Measurements from ENCODE around the gene TMEM44.

Gene TMEM44

GRCh38 chr3:194617827-194618226 lies 15.4 kb downstream of the TMEM44 start:
- Histone ChIP-seq H3K9ac (ENCODE audit: low read length in 5 of 5) (no peak overlapping the region), H3K27ac (ENCODE audit: low read depth, low read length) (no peak overlapping the region), H3K4me1 (ENCODE audit: control insufficient read depth in 5 of 5, insufficient read depth in 5 of 5, low read length in 5 of 5) (peaks cover 0 to 6% (median 0%) of the 10 kb centered on the region in 5 donors), H3K4me3 (ENCODE audit: low read depth in 1 of 5, low read length in 5 of 5) (no peak overlapping the region), H3K27me3 (ENCODE audit: control insufficient read depth in 5 of 5, insufficient read depth in 4 of 5, low read length in 5 of 5) (no peaks in the 10 kb centered on the region), H3K36me3 (ENCODE audit: control insufficient read depth in 5 of 5, insufficient read depth in 5 of 5, low read length in 5 of 5) (peaks cover 0 to 22% (median 10%) of the 10 kb centered on the region in 5 donors), H3K9me3 (ENCODE audit: control insufficient read depth in 5 of 5, low read length in 5 of 5) (no peaks in the 10 kb centered on the region)

- H3K27ac ChIP-seq (ENCODE audit: low read depth, low read length): no peak overlapping the region
- no peak overlapping the region for H3K9ac ChIP-seq (ENCODE audit: low read length in 5 of 5)
- no peaks in the 10 kb centered on the region for H3K27me3 ChIP-seq (ENCODE audit: control insufficient read depth in 5 of 5, insufficient read depth in 4 of 5, low read length in 5 of 5)
- peaks cover 0 to 6% (median 0%) of the 10 kb centered on the region in 5 donors for H3K4me1 ChIP-seq (ENCODE audit: control insufficient read depth in 5 of 5, insufficient read depth in 5 of 5, low read length in 5 of 5)
- peaks cover 0 to 21% (median 10%) of the 10 kb centered on the region in 5 donors for H3K36me3 ChIP-seq (ENCODE audit: control insufficient read depth in 5 of 5, insufficient read depth in 5 of 5, low read length in 5 of 5)
- no peak overlapping the region for H3K4me3 ChIP-seq (ENCODE audit: low read depth in 1 of 5, low read length in 5 of 5)
- H3K9me3 ChIP-seq (ENCODE audit: control insufficient read depth in 5 of 5, low read length in 5 of 5): no peaks in the 10 kb centered on the region
Measured at GRCh38 chr3:194617143-194617671, 16.0 kb downstream of the TMEM44 start.

- Histone ChIP-seq H3K27me3 (ENCODE audit: control insufficient read depth in 5 of 5, insufficient read depth in 4 of 5, low read length in 5 of 5) (no peaks in the 10 kb centered on the region), H3K4me3 (ENCODE audit: low read depth in 1 of 5, low read length in 5 of 5) (no peak overlapping the region), H3K27ac (ENCODE audit: low read depth, low read length) (no peak overlapping the region), H3K9ac (ENCODE audit: low read length in 5 of 5) (no peak overlapping the region), H3K4me1 (ENCODE audit: control insufficient read depth in 5 of 5, insufficient read depth in 5 of 5, low read length in 5 of 5) (no peaks in the 10 kb centered on the region), H3K36me3 (ENCODE audit: control insufficient read depth in 5 of 5, insufficient read depth in 5 of 5, low read length in 5 of 5) (peaks cover 0 to 17% (median 10%) of the 10 kb centered on the region in 5 donors), H3K9me3 (ENCODE audit: control insufficient read depth in 5 of 5, low read length in 5 of 5) (no peaks in the 10 kb centered on the region)
Measured at GRCh38 chr3:194615226-194615625, 18.0 kb downstream of the TMEM44 start.

- Histone ChIP-seq H3K4me1 (ENCODE audit: control insufficient read depth in 5 of 5, insufficient read depth in 5 of 5, low read length in 5 of 5) (no peaks in the 10 kb centered on the region), H3K4me3 (ENCODE audit: low read depth in 1 of 5, low read length in 5 of 5) (no peak overlapping the region), H3K9me3 (ENCODE audit: control insufficient read depth in 5 of 5, low read length in 5 of 5) (no peaks in the 10 kb centered on the region), H3K27me3 (ENCODE audit: control insufficient read depth in 5 of 5, insufficient read depth in 4 of 5, low read length in 5 of 5) (no peaks in the 10 kb centered on the region), H3K36me3 (ENCODE audit: control insufficient read depth in 5 of 5, insufficient read depth in 5 of 5, low read length in 5 of 5) (peaks cover 0 to 26% (median 15%) of the 10 kb centered on the region in 5 donors), H3K9ac (ENCODE audit: low read length in 5 of 5) (no peak overlapping the region), H3K27ac (ENCODE audit: low read depth, low read length) (no peak overlapping the region)
Measured at GRCh38 chr3:194612221-194612620, 21.0 kb downstream of the TMEM44 start.

GRCh38 chr3:194610689-194611088 lies 22.5 kb downstream of the TMEM44 start:
- Histone ChIP-seq H3K4me1 (ENCODE audit: control insufficient read depth in 5 of 5, insufficient read depth in 5 of 5, low read length in 5 of 5) (no peaks in the 10 kb centered on the region), H3K36me3 (ENCODE audit: control insufficient read depth in 5 of 5, insufficient read depth in 5 of 5, low read length in 5 of 5) (peaks cover 0 to 23% (median 9%) of the 10 kb centered on the region in 5 donors), H3K4me3 (ENCODE audit: low read depth in 1 of 5, low read length in 5 of 5) (no peak overlapping the region), H3K27ac (ENCODE audit: low read depth, low read length) (no peak overlapping the region), H3K27me3 (ENCODE audit: control insufficient read depth in 5 of 5, insufficient read depth in 4 of 5, low read length in 5 of 5) (no peaks in the 10 kb centered on the region), H3K9ac (ENCODE audit: low read length in 5 of 5) (no peak overlapping the region), H3K9me3 (ENCODE audit: control insufficient read depth in 5 of 5, low read length in 5 of 5) (no peaks in the 10 kb centered on the region)

- Histone ChIP-seq H3K36me3 (ENCODE audit: control insufficient read depth in 5 of 5, insufficient read depth in 5 of 5, low read length in 5 of 5) (peaks cover 0 to 21% (median 5%) of the 10 kb centered on the region in 5 donors), H3K27me3 (ENCODE audit: control insufficient read depth in 5 of 5, insufficient read depth in 4 of 5, low read length in 5 of 5) (no peaks in the 10 kb centered on the region), H3K4me1 (ENCODE audit: control insufficient read depth in 5 of 5, insufficient read depth in 5 of 5, low read length in 5 of 5) (no peaks in the 10 kb centered on the region), H3K9ac (ENCODE audit: low read length in 5 of 5) (no peak overlapping the region), H3K9me3 (ENCODE audit: control insufficient read depth in 5 of 5, low read length in 5 of 5) (no peaks in the 10 kb centered on the region), H3K27ac (ENCODE audit: low read depth, low read length) (no peak overlapping the region), H3K4me3 (ENCODE audit: low read depth in 1 of 5, low read length in 5 of 5) (no peak overlapping the region)
Measured at GRCh38 chr3:194609601-194610000, 23.6 kb downstream of the TMEM44 start.

GRCh38 chr3:194608981-194609380 lies 24.2 kb downstream of the TMEM44 start:
- H3K4me3 ChIP-seq (ENCODE audit: low read depth in 1 of 5, low read length in 5 of 5): no peak overlapping the region
- no peaks in the 10 kb centered on the region for H3K9me3 ChIP-seq (ENCODE audit: control insufficient read depth in 5 of 5, low read length in 5 of 5)
- H3K27ac ChIP-seq (ENCODE audit: low read depth, low read length): no peak overlapping the region
- H3K9ac ChIP-seq (ENCODE audit: low read length in 5 of 5): no peak overlapping the region
- no peaks in the 10 kb centered on the region for H3K4me1 ChIP-seq (ENCODE audit: control insufficient read depth in 5 of 5, insufficient read depth in 5 of 5, low read length in 5 of 5)
- H3K27me3 ChIP-seq (ENCODE audit: control insufficient read depth in 5 of 5, insufficient read depth in 4 of 5, low read length in 5 of 5): no peaks in the 10 kb centered on the region
- H3K36me3 ChIP-seq (ENCODE audit: control insufficient read depth in 5 of 5, insufficient read depth in 5 of 5, low read length in 5 of 5): peaks cover 0 to 27% (median 11%) of the 10 kb centered on the region in 5 donors

- Histone ChIP-seq H3K27me3 (ENCODE audit: control insufficient read depth in 5 of 5, insufficient read depth in 4 of 5, low read length in 5 of 5) (no peaks in the 10 kb centered on the region), H3K4me1 (ENCODE audit: control insufficient read depth in 5 of 5, insufficient read depth in 5 of 5, low read length in 5 of 5) (no peaks in the 10 kb centered on the region), H3K4me3 (ENCODE audit: low read depth in 1 of 5, low read length in 5 of 5) (no peak overlapping the region), H3K36me3 (ENCODE audit: control insufficient read depth in 5 of 5, insufficient read depth in 5 of 5, low read length in 5 of 5) (peaks cover 0 to 33% (median 15%) of the 10 kb centered on the region in 5 donors), H3K27ac (ENCODE audit: low read depth, low read length) (no peak overlapping the region), H3K9me3 (ENCODE audit: control insufficient read depth in 5 of 5, low read length in 5 of 5) (no peaks in the 10 kb centered on the region), H3K9ac (ENCODE audit: low read length in 5 of 5) (no peak overlapping the region)
Measured at GRCh38 chr3:194607592-194608389, 25.4 kb downstream of the TMEM44 start.

- no peak overlapping the region for H3K4me3 ChIP-seq (ENCODE audit: low read depth in 1 of 5, low read length in 5 of 5)
- no peak overlapping the region for H3K27ac ChIP-seq (ENCODE audit: low read depth, low read length)
- no peaks in the 10 kb centered on the region for H3K27me3 ChIP-seq (ENCODE audit: control insufficient read depth in 5 of 5, insufficient read depth in 4 of 5, low read length in 5 of 5)
- H3K9me3 ChIP-seq (ENCODE audit: control insufficient read depth in 5 of 5, low read length in 5 of 5): no peaks in the 10 kb centered on the region
- no peak overlapping the region for H3K9ac ChIP-seq (ENCODE audit: low read length in 5 of 5)
- peaks cover 0 to 37% (median 18%) of the 10 kb centered on the region in 5 donors for H3K36me3 ChIP-seq (ENCODE audit: control insufficient read depth in 5 of 5, insufficient read depth in 5 of 5, low read length in 5 of 5)
- H3K4me1 ChIP-seq (ENCODE audit: control insufficient read depth in 5 of 5, insufficient read depth in 5 of 5, low read length in 5 of 5): no peaks in the 10 kb centered on the region
Measured at GRCh38 chr3:194606941-194607340, 26.3 kb downstream of the TMEM44 start.

- H3K9ac ChIP-seq (ENCODE audit: low read length in 5 of 5): no peak overlapping the region
- no peak overlapping the region for H3K27ac ChIP-seq (ENCODE audit: low read depth, low read length)
- no peaks in the 10 kb centered on the region for H3K27me3 ChIP-seq (ENCODE audit: control insufficient read depth in 5 of 5, insufficient read depth in 4 of 5, low read length in 5 of 5)
- peaks cover 0 to 40% (median 21%) of the 10 kb centered on the region in 5 donors for H3K36me3 ChIP-seq (ENCODE audit: control insufficient read depth in 5 of 5, insufficient read depth in 5 of 5, low read length in 5 of 5)
- no peaks in the 10 kb centered on the region for H3K4me1 ChIP-seq (ENCODE audit: control insufficient read depth in 5 of 5, insufficient read depth in 5 of 5, low read length in 5 of 5)
- H3K4me3 ChIP-seq (ENCODE audit: low read depth in 1 of 5, low read length in 5 of 5): no peak overlapping the region
- H3K9me3 ChIP-seq (ENCODE audit: control insufficient read depth in 5 of 5, low read length in 5 of 5): no peaks in the 10 kb centered on the region
Measured at GRCh38 chr3:194606163-194606562, 27.1 kb downstream of the TMEM44 start.
